ENCODE results near the gene LYVE1. TPM values are rescaled to one million over a fixed set of nuclear protein-coding genes. Genes with fewer than 3 reads are reported as not detected.
A peak's percentile ranks its signal among the peaks of the same experiment; 100 is the strongest.

The LYVE1 gene
- total RNA-seq, 1 experiment from 2014 or later = 0.55 TPM

DNA sequence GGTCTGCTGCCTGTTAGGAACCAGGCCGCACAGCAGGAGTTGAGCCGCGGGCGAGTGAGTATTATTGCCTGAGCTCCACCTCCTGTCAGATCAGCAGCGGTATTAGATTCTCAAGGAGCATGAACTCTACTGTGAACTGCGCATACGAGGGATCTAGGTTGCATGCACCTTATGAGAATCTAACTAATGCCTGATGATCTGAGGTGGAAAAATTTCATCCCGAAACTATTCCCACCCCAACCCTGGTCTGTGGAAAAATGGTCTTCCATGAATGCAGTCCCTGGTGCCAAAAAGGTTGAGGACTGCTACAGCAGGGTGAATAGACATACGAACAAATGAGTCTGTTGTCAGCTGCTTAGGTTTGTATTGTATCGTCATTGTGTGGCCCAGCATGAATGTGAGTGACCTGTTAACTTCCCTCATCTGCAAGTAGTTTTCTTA, 57.3 kb downstream of the LYVE1 start:
- Histone ChIP-seq H3K36me3 (replicated peaks; ENCODE audit: control insufficient read depth, insufficient read depth, low read length) (no peaks in the 10 kb centered on the region), H3K4me3 (ENCODE audit: insufficient read depth, low read depth, low read length) (no peak overlapping the region), H3K27me3 (ENCODE audit: control insufficient read depth, insufficient read depth, low read length) (no peaks in the 10 kb centered on the region)
- DNase-seq = peak; percentile 33

Other genes with a start within 250 kb of the LYVE1 start
- 2.2 and 3.8 TPM in 2 replicates for gene AMPD3, start 113.4 kb downstream of the LYVE1 start, total RNA-seq (2014; rRNA removed; shearing (Covaris generic))
- gene RNF141, start 27.5 kb downstream of the LYVE1 start, total RNA-seq (2014; rRNA removed; shearing (Covaris generic)) = 21.8 and 27.6 TPM in 2 replicates
- gene IRAG1, start 125.1 kb upstream of the LYVE1 start, total RNA-seq (2014; rRNA removed; shearing (Covaris generic)) = 3.0 and 4.5 TPM in 2 replicates
- gene CTR9, start 182.6 kb upstream of the LYVE1 start, total RNA-seq (2014; rRNA removed; shearing (Covaris generic)) = 20.5 and 21.5 TPM in 2 replicates
- 768 and 799 TPM in 2 replicates for gene EIF4G2, start 240.3 kb upstream of the LYVE1 start, total RNA-seq (2014; rRNA removed; shearing (Covaris generic))

Data from H7 (cell line).